ENCODE data around the gene PNLIPRP1. TPM values are rescaled to one million over a fixed set of nuclear protein-coding genes. Genes with fewer than 3 reads are reported as not detected.

Gene PNLIPRP1
- total and polyA plus RNA-seq, 10 of the 15 experiments (the other 5 are each of a cell fraction or from before 2014, with no cell fraction given), result 0.74 TPM; not detected in 9

DNA sequence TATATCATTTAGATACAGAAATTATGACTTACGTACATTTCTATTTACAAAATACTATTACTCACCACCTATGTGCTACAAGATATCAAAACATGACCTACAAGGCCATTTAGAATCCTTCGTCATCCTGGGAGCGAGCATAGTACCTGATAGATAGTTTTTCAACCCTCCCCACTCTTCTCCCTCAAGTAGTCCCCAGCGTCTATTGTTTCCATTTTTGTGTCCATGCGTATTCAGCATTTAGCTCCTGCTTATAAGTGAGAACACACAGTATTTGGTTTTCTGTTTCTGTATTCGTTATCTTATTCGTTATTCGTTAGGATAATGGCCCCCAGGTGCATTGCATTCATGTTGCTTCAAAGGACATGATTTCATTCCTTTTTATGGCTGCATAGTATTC is 58.1 kb downstream of the PNLIPRP1 start:
- Histone ChIP-seq H3K4me3 (no peak overlapping the region), H3K9me3 (replicated peaks; ENCODE audit: control insufficient read depth, insufficient read depth, low read length) (no peaks in the 10 kb centered on the region), H3K27ac (ENCODE audit: control insufficient read depth, insufficient read depth) (no peak overlapping the region), H3K4me2 (ENCODE audit: control insufficient read depth, insufficient read depth) (no peak overlapping the region), H3K36me3 (ENCODE audit: control insufficient read depth in 2 of 2, insufficient read depth in 2 of 2, low read length in 1 of 2) (no peaks in the 10 kb centered on the region), H4K20me1 (ENCODE audit: control insufficient read depth, insufficient read depth) (no peaks in the 10 kb centered on the region), H3K4me1 (ENCODE audit: control insufficient read depth, insufficient read depth, low read length) (no peaks in the 10 kb centered on the region), H3K27me3 (replicated peaks in 1 of 2; ENCODE audit: control insufficient read depth in 2 of 2, insufficient read depth in 2 of 2, low read length in 1 of 2) (no peaks in the 10 kb centered on the region; a peak in 1 of 4 replicates), H2AFZ (ENCODE audit: control insufficient read depth, low read depth, low read length) (no peak overlapping the region), H3K79me2 (ENCODE audit: control insufficient read depth, insufficient read depth, low read length) (no peaks in the 10 kb centered on the region), H3K9ac (ENCODE audit: control insufficient read depth, insufficient read depth, low read length) (no peak overlapping the region)
- ChIA-PET CTCF (no interaction called here), SMC1A (ENCODE audit: uncharacterized antibody, unreplicated experiment) (no interaction called here), RAD21 (ENCODE audit: unreplicated experiment) (no interaction called here), POLR2A (no interaction called here)
- no TSS peak for BruUV-seq (replicated peaks)
- TF ChIP-seq BRCA1 (IDR thresholded peaks at IDR 0.05; ENCODE audit: low read depth, low read length) (no peak), SREBF2 (IDR thresholded peaks at IDR 0.05; ENCODE audit: low read length) (no peak), BMI1 (IDR thresholded peaks at IDR 0.05; ENCODE audit: borderline replicate concordance) (no peak), GABPA (IDR thresholded peaks at IDR 0.05; ENCODE audit: low read depth) (no peak), CBX3 (IDR thresholded peaks at IDR 0.05; ENCODE audit: borderline replicate concordance, low read depth) (no peak), CBFB (IDR thresholded peaks at IDR 0.05; ENCODE audit: low read depth) (no peak), NR2C2 (IDR thresholded peaks at IDR 0.05; ENCODE audit: borderline replicate concordance, control insufficient read depth, insufficient read length, low read depth) (no peak), HDAC6 (IDR thresholded peaks at IDR 0.05; ENCODE audit: unreplicated experiment) (no peak), NFYA (IDR thresholded peaks at IDR 0.05; ENCODE audit: borderline replicate concordance, low read depth, low read length) (no peak), POLR2A (IDR thresholded peaks at IDR 0.05; ENCODE audit: low read depth, low read length) (no peak), PAX5 (IDR thresholded peaks at IDR 0.05; ENCODE audit: borderline replicate concordance, low read depth, low read length) (no peak), PML (IDR thresholded peaks at IDR 0.05; ENCODE audit: low read length) (no peak)
- TF ChIP-seq, protein P1, sequence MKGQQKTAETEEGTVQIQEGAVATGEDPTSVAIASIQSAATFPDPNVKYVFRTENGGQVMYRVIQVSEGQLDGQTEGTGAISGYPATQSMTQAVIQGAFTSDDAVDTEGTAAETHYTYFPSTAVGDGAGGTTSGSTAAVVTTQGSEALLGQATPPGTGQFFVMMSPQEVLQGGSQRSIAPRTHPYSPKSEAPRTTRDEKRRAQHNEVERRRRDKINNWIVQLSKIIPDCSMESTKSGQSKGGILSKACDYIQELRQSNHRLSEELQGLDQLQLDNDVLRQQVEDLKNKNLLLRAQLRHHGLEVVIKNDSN (IDR thresholded peaks at IDR 0.05; ENCODE audit: borderline replicate concordance, extremely low read length, insufficient read depth, low read depth, low read length), result no peak
- TF ChIP-seq, protein P2, sequence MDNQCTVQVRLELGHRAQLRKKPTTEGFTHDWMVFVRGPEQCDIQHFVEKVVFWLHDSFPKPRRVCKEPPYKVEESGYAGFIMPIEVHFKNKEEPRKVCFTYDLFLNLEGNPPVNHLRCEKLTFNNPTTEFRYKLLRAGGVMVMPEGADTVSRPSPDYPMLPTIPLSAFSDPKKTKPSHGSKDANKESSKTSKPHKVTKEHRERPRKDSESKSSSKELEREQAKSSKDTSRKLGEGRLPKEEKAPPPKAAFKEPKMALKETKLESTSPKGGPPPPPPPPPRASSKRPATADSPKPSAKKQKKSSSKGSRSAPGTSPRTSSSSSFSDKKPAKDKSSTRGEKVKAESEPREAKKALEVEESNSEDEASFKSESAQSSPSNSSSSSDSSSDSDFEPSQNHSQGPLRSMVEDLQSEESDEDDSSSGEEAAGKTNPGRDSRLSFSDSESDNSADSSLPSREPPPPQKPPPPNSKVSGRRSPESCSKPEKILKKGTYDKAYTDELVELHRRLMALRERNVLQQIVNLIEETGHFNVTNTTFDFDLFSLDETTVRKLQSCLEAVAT (IDR thresholded peaks at IDR 0.05), result no peak
- TF ChIP-seq, protein P3, sequence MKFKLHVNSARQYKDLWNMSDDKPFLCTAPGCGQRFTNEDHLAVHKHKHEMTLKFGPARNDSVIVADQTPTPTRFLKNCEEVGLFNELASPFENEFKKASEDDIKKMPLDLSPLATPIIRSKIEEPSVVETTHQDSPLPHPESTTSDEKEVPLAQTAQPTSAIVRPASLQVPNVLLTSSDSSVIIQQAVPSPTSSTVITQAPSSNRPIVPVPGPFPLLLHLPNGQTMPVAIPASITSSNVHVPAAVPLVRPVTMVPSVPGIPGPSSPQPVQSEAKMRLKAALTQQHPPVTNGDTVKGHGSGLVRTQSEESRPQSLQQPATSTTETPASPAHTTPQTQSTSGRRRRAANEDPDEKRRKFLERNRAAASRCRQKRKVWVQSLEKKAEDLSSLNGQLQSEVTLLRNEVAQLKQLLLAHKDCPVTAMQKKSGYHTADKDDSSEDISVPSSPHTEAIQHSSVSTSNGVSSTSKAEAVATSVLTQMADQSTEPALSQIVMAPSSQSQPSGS (IDR thresholded peaks at IDR 0.05; ENCODE audit: low read length), result no peak
- TF ChIP-seq, protein P4, sequence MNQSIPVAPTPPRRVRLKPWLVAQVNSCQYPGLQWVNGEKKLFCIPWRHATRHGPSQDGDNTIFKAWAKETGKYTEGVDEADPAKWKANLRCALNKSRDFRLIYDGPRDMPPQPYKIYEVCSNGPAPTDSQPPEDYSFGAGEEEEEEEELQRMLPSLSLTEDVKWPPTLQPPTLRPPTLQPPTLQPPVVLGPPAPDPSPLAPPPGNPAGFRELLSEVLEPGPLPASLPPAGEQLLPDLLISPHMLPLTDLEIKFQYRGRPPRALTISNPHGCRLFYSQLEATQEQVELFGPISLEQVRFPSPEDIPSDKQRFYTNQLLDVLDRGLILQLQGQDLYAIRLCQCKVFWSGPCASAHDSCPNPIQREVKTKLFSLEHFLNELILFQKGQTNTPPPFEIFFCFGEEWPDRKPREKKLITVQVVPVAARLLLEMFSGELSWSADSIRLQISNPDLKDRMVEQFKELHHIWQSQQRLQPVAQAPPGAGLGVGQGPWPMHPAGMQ (IDR thresholded peaks at IDR 0.05; ENCODE audit: borderline replicate concordance), result no peak
- 25% methylated on average over 8 of the region's 8 CpGs for WGBS (ENCODE audit: insufficient coverage, insufficient replicate concordance, low lambda C conversion rate, missing lambda C conversion rate)
- intact Hi-C loops (cut with micrococcal nuclease; ENCODE audit: unreplicated experiment), result no loop called here
- in situ Hi-C loops (cut with MboI), result no loop called here
- DNase-seq (ENCODE audit: low read depth, low spot score) (no peak), FAIRE-seq (no peak), ATAC-seq (no peak)
